K562 (cell line): ENCODE data around the gene BRME1. TPM values are rescaled to one million over a fixed set of nuclear protein-coding genes. Genes with fewer than 3 reads are reported as not detected.

Experiments
- CC2D1A ChIP-seq: fragments of 450-650 bp; IDR thresholded peaks from 2 replicates; pipeline ENCODE4 v1.6.1; 2017; ENCODE audit warnings: mild to moderate bottlenecking
- GABPB1 ChIP-seq: sonication (generic); formaldehyde crosslinking; IDR thresholded peaks from 2 replicates; pipeline ENCODE4 v1.8.0; 2022; ENCODE audit warnings: mild to moderate bottlenecking, missing genetic modification reagents
- HCFC1 ChIP-seq: IDR thresholded peaks from 2 replicates; pipeline ENCODE4 v1.6.1; 2012; ENCODE audit warnings: low read depth, low read length, improper control_type of control experiment
- ILF3 ChIP-seq: fragments of 450-650 bp; IDR thresholded peaks from 2 replicates; pipeline ENCODE4 v1.6.1; 2018; ENCODE audit warnings: antibody characterized with exemption, mild to moderate bottlenecking, moderate library complexity, borderline replicate concordance
- KDM1A ChIP-seq, 2 experiments: fragments of 450-650 bp; IDR thresholded peaks; 2 replicates each; pipeline ENCODE4 v1.6.1; 2016; ENCODE audit warnings: mild to moderate bottlenecking in 2 of 2
- MAZ ChIP-seq, 2 experiments: fragments of 450-650 bp in 1 of 2; sonication (generic) in 1 of 2; formaldehyde crosslinking; IDR thresholded peaks in 1 of 2; conservative IDR thresholded peaks in 1 of 2; 2 replicates each; pipeline versions ENCODE4 v1.4.0 to v1.5.0; 2020; ENCODE audit warnings: mild to moderate bottlenecking in 1 of 2, missing genetic modification reagents in 1 of 2
- MNT ChIP-seq, 2 experiments: fragments of 450-650 bp; conservative IDR thresholded peaks; 2 replicates each; pipeline ENCODE4 v1.6.1; 2017; ENCODE audit warnings: mild to moderate bottlenecking in 2 of 2, moderate library complexity in 2 of 2
- SETDB1 ChIP-seq: IDR thresholded peaks from one replicate; pipeline ENCODE4 v1.6.1; 2012; ENCODE audit warnings: low read length, control low read depth, inconsistent platforms
- ZNF318 ChIP-seq, 2 experiments: fragments of 450-650 bp; IDR thresholded peaks; 2 replicates each; pipeline ENCODE4 v1.6.1; 2016; ENCODE audit warnings: mild to moderate bottlenecking in 2 of 2, borderline replicate concordance in 1 of 2, low read depth in 1 of 2, moderate library complexity in 1 of 2
- ZNF398 ChIP-seq: fragments of 250-450 bp; sonication (Bioruptor Pico); IDR thresholded peaks from 2 replicates; pipeline ENCODE4 v1.8.0; 2021; ENCODE audit warnings: moderate library complexity, mild to moderate bottlenecking, inconsistent platforms
- ZSCAN29 ChIP-seq: fragments of 450-650 bp; IDR thresholded peaks from 2 replicates; pipeline ENCODE4 v1.6.1; 2017
- polyA plus RNA-seq, 8 experiments: library from polyadenylated mRNA; depleted of rRNA in 4 of 8; stranded (reverse) in 5 of 8; unstranded in 3 of 8; fragments of >200 nt; fragmentation: Nextera tagmentation in 2 of 8; fragmentation: Illumina TruSeq in 1 of 8; extraction: Ambion mirVana in 2 of 8; extraction: Trizol in 1 of 8; gene quantifications; 2 replicates each; pipeline versions ENCODE4 v1.2.1 to v1.2.3, GENCODE V29; 2011 to 2014; ENCODE audit warnings: inconsistent platforms in 1 of 8, missing spikeins in 1 of 8
- total RNA-seq, 7 experiments: library from RNA; depleted of rRNA in 6 of 7; stranded (reverse); fragments of >200 nt in 6 of 7; fragmentation: Illumina TruSeq in 2 of 7; extraction: Trizol in 2 of 7; gene quantifications; 2 replicates each; pipeline versions ENCODE4 v1.2.1 to v1.2.3, GENCODE V29; 2011 to 2021; ENCODE audit warnings: low replicate concordance in 1 of 7

The BRME1 gene
- total and polyA plus RNA-seq, 9 of the 15 experiments (the other 6 are each of a cell fraction or from before 2014, with no cell fraction given) = 0.75 to 6.1 (median 3.6) TPM

GRCh38 chr19:13935765-13936510 lies 30.0 kb upstream of the BRME1 start (continued):
- no peak for TF ChIP-seq ZNF318 (IDR thresholded peaks at IDR 0.05; ENCODE audit: borderline replicate concordance in 1 of 2, low read depth in 1 of 2)
- no peak for TF ChIP-seq SETDB1
- TF ChIP-seq CC2D1A = no peak
- TF ChIP-seq ZSCAN29 = no peak
- TF ChIP-seq MAZ (CRISPR knock-in tag; conservative IDR thresholded peaks at IDR 0.05 in 1 of 2, IDR thresholded peaks at IDR 0.05 in 1 of 2) = peak in 1 of 2 experiments; percentile 28; a peak in 1 of 4 replicates
- no peak for TF ChIP-seq ZNF398 (CRISPR knock-in tag)
- TF ChIP-seq ILF3 = no peak
- TF ChIP-seq MNT (conservative IDR thresholded peaks at IDR 0.05) = no peak
- TF ChIP-seq GABPB1 = 0 out of 2 replicates have a peak, but pooled peaks have one; percentile 24
- no peak for TF ChIP-seq HCFC1
- TF ChIP-seq KDM1A (IDR thresholded peaks at IDR 0.05) = peak in 1 of 2 experiments; percentile 90; a peak in 2 of 4 replicates
